GM21528 (cell line): ENCODE data around the gene OOSP4B.
"Not testable (repeated sequence)": the region's sequence is repeated elsewhere in the genome, so short reads cannot be mapped to it uniquely, and the experiment has no call there.

Experiments
- ATAC-seq: cut with Tn5 transposase; IDR thresholded peaks from one replicate; pipeline ENCODE4 v1.9.1; 2021; ENCODE audit warnings: mild to moderate bottlenecking, moderate library complexity; ENCODE audit not compliant: unreplicated experiment, low FRiP score

Gene OOSP4B

GRCh38 chr11:60016881-60017280 is at the start of gene OOSP4B:
Gene OOSP4B (plus strand): TSS chr11:60017181.
- ATAC-seq = no peak

GRCh38 chr11:59967677-59968394 is 49.1 kb upstream of the OOSP4B start:
- ATAC-seq = no peak

- ATAC-seq = no peak
Observed at GRCh38 chr11:59968395-59968783, 48.6 kb upstream of the OOSP4B start.

GRCh38 chr11:59973097-59973496 is 43.9 kb upstream of the OOSP4B start:
- ATAC-seq = no peak

- no peak for ATAC-seq
Observed at GRCh38 chr11:59981106-59981770, 35.7 kb upstream of the OOSP4B start.

- ATAC-seq = not testable (repeated sequence)
Observed at GRCh38 chr11:59982037-59982436, 34.9 kb upstream of the OOSP4B start.

GRCh38 chr11:59983212-59983611 is 33.8 kb upstream of the OOSP4B start:
- ATAC-seq = no peak

- ATAC-seq = no peak
Observed at GRCh38 chr11:59984368-59984767, 32.6 kb upstream of the OOSP4B start.

- no peak for ATAC-seq
Observed at GRCh38 chr11:59990421-59990820, 26.6 kb upstream of the OOSP4B start.

GRCh38 chr11:59992425-59992824 is 24.6 kb upstream of the OOSP4B start:
- no peak for ATAC-seq

- ATAC-seq = no peak
Observed at GRCh38 chr11:59997800-59998199, 19.2 kb upstream of the OOSP4B start.

GRCh38 chr11:59999691-60000090 is 17.3 kb upstream of the OOSP4B start:
- ATAC-seq = no peak

GRCh38 chr11:60003729-60004128 is 13.3 kb upstream of the OOSP4B start:
- no peak for ATAC-seq

- no peak for ATAC-seq
Observed at GRCh38 chr11:60005360-60005759, 11.6 kb upstream of the OOSP4B start.

GRCh38 chr11:60018058-60018457 is 1.1 kb downstream of the OOSP4B start:
- no peak for ATAC-seq

- ATAC-seq = not testable (repeated sequence)
Observed at GRCh38 chr11:60020376-60020775, 3.4 kb downstream of the OOSP4B start.

GRCh38 chr11:60029015-60029632 is 12.1 kb downstream of the OOSP4B start:
- ATAC-seq = no peak

GRCh38 chr11:60040109-60040508 is 23.1 kb downstream of the OOSP4B start, which contains the start of gene OOSP2:
Gene OOSP2 (plus strand): TSS chr11:60040409. CDS start chr11:60040460, 51 bp downstream.
- ATAC-seq = no peak

GRCh38 chr11:60050422-60050821 is 33.4 kb downstream of the OOSP4B start:
- ATAC-seq = not testable (repeated sequence)

- not testable (repeated sequence) for ATAC-seq
Observed at GRCh38 chr11:60050839-60051238, 33.9 kb downstream of the OOSP4B start.

GRCh38 chr11:60056349-60056969 is 39.5 kb downstream of the OOSP4B start, which contains the start of gene MS4A3:
Gene MS4A3 (plus strand): TSS chr11:60056665. CDS start chr11:60061161, 4,496 bp downstream.
- ATAC-seq = no peak
